ENCODE results near the gene CD6.

Gene CD6

DNA sequence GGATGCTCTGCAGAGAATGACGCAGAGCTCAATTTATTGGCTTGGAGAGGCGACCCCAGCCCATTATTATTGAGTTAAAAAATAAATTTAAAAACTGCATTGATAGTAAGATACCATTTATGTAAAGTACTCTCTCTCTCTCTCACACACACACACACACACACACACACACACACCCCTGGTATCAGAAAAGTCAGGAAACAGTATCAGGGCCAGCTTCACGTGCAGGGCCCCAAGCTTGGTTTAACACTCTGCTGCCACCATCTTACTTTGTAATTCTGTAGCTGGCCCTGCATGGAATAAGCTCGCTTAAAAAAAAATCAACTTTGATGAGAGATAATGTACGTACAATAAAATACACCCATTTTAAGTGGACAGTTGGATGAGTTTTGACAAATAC is 71.1 kb downstream of the CD6 start:
- no peak for TF ChIP-seq POLR2A (IDR thresholded peaks at IDR 0.05; ENCODE audit: low read depth, low read length)
- FAIRE-seq (no peak), DNase-seq (ENCODE audit: insufficient read length) (no peak)

DNA sequence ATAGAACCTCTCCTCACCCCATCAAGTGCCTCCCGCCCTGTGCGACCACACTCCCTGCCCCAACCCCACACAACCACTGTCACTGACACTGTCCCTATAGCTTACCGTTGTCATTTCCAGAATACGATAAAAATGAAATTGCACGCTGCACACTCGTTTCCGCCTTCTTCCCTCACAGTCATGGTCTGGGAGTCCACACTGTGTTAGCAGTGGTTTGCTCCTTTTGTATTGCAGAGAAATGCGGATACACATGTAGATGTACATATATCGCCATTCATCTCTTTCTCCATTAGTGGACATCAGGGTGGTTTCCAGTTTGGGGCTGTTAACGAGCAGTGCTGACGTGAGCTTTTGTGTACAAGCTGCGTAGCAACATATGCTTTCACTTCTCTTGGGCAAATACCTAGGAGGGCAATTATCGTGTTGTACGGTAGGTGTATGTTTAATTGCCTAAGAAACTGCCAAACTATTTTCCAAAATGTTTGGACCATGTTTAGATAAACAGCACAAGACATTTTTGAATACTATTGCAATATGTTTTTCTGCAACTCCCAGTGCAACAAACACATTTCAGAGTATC is 71.6 kb downstream of the CD6 start:
- TF ChIP-seq TAF1 (IDR thresholded peaks at IDR 0.05; ENCODE audit: borderline replicate concordance, low read depth, low read length) (no peak), POLR2A (IDR thresholded peaks at IDR 0.05; ENCODE audit: low read depth, low read length) (no peak), POLR2AphosphoS5 (IDR thresholded peaks at IDR 0.05; ENCODE audit: low read depth, low read length) (peak; percentile 57; the same call in 1 of the 2 replicates)
- FAIRE-seq, result peak; percentile 98
- DNase-seq (ENCODE audit: insufficient read length), result no peak

DNA sequence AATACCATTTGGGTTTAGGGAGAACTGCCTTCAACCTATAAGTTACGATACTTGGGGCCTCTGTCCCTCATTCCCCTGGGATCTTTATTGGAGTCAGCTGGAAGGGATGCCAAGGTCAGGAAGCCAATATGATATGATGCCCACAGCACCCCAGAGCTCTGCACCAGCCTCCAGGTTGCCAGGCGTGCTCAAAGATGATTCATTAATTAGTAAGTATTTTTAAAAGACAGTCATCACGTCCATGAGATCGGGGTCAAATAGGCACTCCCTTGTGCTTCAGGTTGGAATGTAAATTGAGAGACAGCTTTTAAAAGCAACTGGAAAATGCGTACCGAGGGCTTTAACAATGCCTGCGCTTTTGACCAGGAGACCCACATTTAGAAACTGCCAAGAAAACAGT is 73.8 kb downstream of the CD6 start:
- FAIRE-seq, result no peak
- DNase-seq (ENCODE audit: insufficient read length), result no peak
- TF ChIP-seq POLR2AphosphoS5 (IDR thresholded peaks at IDR 0.05; ENCODE audit: low read depth, low read length) (no peak), TAF1 (IDR thresholded peaks at IDR 0.05; ENCODE audit: borderline replicate concordance, low read depth, low read length) (no peak), POLR2A (IDR thresholded peaks at IDR 0.05; ENCODE audit: low read depth, low read length) (no peak)

DNA sequence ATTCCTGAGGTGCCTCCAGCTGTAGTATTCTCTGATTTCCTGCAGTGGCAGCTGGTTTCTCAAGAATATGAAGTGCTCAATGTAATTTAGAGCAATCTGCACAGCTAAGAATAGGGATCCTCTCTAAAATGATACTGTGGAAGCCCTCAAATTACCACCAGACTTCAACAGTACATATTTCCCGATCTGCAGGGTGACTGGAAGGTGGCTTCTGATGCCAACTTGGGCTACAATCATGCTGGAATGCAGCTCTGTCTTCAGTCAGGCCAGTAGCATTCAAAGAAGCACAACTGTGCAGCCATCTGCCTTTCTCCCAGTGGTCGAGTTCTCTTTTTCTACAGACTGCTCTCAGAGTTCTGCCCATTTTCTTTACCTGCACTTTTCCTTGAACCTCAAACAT is 75.4 kb downstream of the CD6 start:
- FAIRE-seq (no peak), DNase-seq (ENCODE audit: insufficient read length) (no peak)
- TF ChIP-seq TAF1 (IDR thresholded peaks at IDR 0.05; ENCODE audit: borderline replicate concordance, low read depth, low read length), result no peak
- no peak for TF ChIP-seq POLR2A (IDR thresholded peaks at IDR 0.05; ENCODE audit: low read depth, low read length)
- no peak for TF ChIP-seq POLR2AphosphoS5 (IDR thresholded peaks at IDR 0.05; ENCODE audit: low read depth, low read length)

DNA sequence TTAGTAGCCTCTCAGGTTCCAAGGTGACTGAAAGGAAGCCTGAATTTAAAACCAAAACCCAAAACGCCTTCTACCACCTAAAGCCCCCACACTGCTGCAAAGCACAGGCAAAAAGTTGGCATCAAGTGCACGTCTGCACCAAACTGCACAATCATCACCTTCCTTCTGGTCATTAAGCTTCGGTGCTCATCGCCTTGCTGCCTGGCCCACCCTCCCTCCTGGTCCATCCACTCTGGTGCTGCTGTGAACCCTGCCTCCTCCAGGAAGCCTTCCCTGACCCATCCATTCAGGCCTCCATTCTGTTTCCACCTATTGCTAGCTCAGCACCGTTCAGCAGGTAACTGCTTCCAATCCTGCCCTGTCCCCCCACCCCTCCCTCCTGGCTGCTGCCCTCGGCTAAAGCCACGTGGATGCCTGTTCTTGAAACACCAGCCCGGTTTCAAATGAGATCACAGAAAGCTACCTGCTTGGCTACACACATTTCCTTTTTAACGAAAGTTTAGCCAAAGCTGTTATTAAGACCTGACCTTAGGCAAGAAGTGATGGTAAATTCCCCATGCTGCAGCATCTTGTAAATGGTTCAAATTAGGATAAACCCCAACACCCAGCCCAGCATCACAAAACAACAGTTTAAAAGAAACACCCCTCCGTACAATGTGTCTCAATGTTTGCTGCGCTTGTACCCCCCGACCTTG is 77.0 kb downstream of the CD6 start:
- peak; percentile 92 for FAIRE-seq
- TF ChIP-seq POLR2A (IDR thresholded peaks at IDR 0.05; ENCODE audit: low read depth, low read length) (no peak), TAF1 (IDR thresholded peaks at IDR 0.05; ENCODE audit: borderline replicate concordance, low read depth, low read length) (no peak), POLR2AphosphoS5 (IDR thresholded peaks at IDR 0.05; ENCODE audit: low read depth, low read length) (no peak)

DNA sequence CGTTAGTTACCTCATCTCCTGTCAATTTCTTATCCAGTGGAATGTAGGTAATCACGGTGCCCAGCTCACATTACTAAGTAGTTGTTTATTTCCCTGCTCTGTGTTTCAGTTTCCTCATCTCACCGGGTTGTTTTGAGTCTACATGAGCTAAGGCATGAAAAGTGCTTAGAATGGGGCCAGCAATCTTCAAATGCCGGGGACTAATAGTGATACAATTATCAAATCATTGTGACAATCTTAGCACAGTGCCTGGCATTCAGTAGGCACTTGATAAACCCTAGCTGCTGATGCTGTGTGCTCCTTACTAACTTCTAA is 77.5 kb downstream of the CD6 start:
- FAIRE-seq (peak; percentile 57), DNase-seq (ENCODE audit: insufficient read length) (no peak)
- no peak for TF ChIP-seq TAF1 (IDR thresholded peaks at IDR 0.05; ENCODE audit: borderline replicate concordance, low read depth, low read length)
- TF ChIP-seq POLR2A (IDR thresholded peaks at IDR 0.05; ENCODE audit: low read depth, low read length), result no peak
- no peak for TF ChIP-seq POLR2AphosphoS5 (IDR thresholded peaks at IDR 0.05; ENCODE audit: low read depth, low read length)

More for the DNA sequence above, 77.0 kb downstream of the CD6 start:
- DNase-seq (ENCODE audit: insufficient read length), result no peak

DNA sequence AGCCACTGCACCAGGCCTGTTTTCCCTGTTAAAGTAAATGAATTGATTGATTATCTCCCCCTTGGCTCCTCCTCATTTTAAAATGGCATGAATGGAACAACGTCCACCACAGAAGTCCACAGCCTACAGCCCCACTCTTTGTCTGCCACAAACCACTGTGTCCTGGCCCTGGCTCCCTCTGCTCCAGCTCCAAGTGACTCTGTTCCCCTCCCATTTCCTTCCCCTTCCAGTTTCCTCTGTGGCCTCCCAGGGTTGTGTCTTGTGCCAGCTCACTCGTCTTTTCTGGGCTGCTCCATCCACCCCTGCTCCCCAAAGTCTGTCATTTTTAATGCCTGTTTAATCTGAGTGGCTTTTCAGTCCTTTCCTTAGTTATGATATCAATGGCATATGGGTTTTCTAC is 78.4 kb downstream of the CD6 start:
- no peak for TF ChIP-seq POLR2AphosphoS5 (IDR thresholded peaks at IDR 0.05; ENCODE audit: low read depth, low read length)
- no peak for TF ChIP-seq POLR2A (IDR thresholded peaks at IDR 0.05; ENCODE audit: low read depth, low read length)
- no peak for TF ChIP-seq TAF1 (IDR thresholded peaks at IDR 0.05; ENCODE audit: borderline replicate concordance, low read depth, low read length)
- FAIRE-seq (no peak), DNase-seq (ENCODE audit: insufficient read length) (no peak)

DNA sequence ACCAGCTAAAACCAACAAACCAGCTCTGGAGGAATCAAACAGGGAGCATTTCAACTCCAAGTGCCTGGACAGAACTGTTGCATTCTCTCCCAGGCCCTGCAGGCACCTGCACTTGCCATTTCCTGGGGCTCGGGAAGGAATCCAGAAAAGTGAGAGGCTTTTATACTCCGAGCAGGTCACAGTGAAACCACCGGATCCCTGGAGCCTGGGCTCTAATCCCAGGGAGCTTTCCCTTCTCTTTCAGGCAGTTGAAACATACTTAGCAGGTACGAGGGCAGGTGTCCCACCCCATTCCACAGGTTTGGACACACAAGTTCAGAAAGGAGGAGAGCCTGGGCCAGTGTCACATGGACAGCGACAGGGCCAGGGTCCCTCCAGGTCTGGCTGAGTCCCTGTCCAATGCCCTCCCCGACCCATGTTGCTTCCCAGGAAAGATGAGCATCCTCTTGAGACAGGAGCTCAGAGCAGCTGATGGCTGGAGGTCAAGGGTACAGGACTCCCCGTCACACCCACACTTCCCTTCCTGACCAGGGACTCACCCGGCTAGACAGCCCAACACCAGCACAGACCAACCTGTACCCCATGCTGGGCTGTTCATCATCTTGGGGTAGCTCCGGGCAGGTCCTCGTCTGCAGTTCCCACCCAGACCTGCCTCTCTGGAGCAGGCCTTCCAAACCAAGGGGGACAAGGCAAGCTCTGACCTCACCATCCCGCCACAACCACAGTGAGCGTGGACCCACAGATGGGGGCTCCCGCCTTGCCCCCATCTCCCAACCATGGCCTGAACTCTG is 80.9 kb downstream of the CD6 start:
- peak; percentile 51 for FAIRE-seq
- no peak for TF ChIP-seq POLR2A (IDR thresholded peaks at IDR 0.05; ENCODE audit: low read depth, low read length)
- no peak for DNase-seq (ENCODE audit: insufficient read length)

DNA sequence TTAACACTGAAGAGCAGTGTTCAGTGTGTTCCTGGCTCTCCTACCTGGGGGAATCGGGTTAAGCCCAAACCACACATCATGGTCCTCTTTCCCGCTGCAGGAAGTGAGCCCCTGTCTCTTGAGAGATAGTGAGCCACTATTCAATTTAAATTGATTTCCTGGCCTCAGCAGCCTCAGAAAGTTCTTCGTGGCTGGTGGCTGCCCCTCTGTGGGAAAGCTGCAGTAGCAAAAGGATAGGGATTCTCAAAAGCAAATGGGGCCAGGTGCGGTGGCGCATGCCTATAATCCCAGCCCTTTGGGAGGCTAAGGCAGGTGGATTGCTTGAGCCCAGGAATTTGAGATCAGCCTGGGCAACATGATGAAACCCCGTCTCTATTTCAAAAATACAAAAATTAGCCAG is 81.7 kb downstream of the CD6 start:
- no peak for TF ChIP-seq POLR2A (IDR thresholded peaks at IDR 0.05; ENCODE audit: low read depth, low read length)
- TF ChIP-seq POLR2AphosphoS5 (IDR thresholded peaks at IDR 0.05; ENCODE audit: low read depth, low read length), result no peak
- no peak for FAIRE-seq

DNA sequence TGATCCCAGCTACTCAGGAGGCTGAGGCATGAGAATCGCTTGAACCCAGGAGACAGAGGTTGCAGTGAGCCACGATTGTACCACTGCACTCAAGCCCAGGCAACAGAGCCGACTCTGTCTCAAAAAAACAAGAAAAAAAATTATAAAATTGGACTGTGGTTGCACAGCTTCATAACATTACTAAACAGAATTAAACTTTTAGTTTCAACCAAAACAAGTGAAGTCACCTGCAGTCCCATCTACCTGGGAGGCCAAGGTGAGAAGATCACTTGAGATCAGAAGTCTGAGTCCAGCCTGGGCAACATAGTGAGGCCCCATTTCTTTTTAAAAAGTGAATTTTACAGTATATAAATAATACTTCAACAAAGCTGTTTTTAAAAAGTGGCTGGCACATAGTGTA is 83.0 kb downstream of the CD6 start:
- no peak for FAIRE-seq
- no peak for TF ChIP-seq POLR2AphosphoS5 (IDR thresholded peaks at IDR 0.05; ENCODE audit: low read depth, low read length)
- no peak for TF ChIP-seq TAF1 (IDR thresholded peaks at IDR 0.05; ENCODE audit: borderline replicate concordance, low read depth, low read length)
- no peak for TF ChIP-seq POLR2A (IDR thresholded peaks at IDR 0.05; ENCODE audit: low read depth, low read length)
- no peak for DNase-seq (ENCODE audit: insufficient read length)

More for the DNA sequence above, 81.7 kb downstream of the CD6 start:
- DNase-seq (ENCODE audit: insufficient read length), result no peak

DNA sequence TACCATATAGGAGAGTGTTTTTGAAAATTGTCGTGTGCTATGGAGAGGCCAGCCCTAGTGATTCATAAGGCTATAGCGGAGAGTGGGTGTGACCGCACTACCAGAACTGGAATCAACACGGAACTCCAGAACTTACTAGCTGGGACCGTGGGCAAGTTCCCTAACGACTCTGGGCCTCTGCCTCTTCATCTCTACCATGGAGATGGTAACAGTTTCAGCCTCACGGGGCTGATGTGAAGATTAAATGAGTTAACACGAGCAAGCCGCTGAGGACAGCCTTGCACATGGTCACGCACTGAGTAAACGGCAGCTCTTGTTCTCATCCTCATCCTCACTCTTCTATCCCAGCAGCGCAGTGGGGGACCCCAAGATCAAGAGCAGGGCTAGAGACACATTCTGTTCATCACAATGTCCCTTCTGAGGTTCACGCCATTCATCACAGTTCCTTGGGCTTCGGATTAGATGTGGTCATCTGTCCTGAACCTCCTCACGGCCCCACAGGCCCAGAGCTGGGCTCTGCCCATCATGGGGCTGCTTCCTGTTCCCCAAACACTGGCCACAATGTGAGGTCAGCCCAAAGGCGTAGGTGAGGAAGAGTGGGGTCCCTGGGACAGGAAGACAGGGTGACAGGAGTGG is 83.6 kb downstream of the CD6 start:
- FAIRE-seq (peak; percentile 30), DNase-seq (ENCODE audit: insufficient read length) (no peak)
- TF ChIP-seq POLR2A (IDR thresholded peaks at IDR 0.05; ENCODE audit: low read depth, low read length) (no peak), POLR2AphosphoS5 (IDR thresholded peaks at IDR 0.05; ENCODE audit: low read depth, low read length) (no peak), TAF1 (IDR thresholded peaks at IDR 0.05; ENCODE audit: borderline replicate concordance, low read depth, low read length) (no peak)

DNA sequence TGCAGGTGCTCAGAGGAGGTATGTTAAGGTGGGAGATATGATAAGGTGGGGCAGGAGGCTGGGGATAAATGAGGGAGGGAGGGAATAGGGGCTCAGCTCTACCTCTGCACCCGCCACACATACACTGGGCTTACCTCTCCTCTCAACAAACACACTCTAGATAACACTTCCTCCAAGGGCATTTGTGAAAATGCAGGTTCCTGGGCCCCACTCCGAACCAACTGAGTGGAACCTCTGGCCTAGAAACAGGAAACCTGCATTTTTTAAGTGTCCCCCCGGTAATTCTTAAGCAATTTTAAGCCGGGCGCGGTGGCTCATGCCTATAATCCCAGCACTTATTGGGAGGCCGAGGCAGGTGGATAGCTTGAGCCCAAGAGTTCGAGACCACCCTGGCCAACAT is 84.3 kb downstream of the CD6 start:
- FAIRE-seq (no peak), DNase-seq (ENCODE audit: insufficient read length) (no peak)
- no peak for TF ChIP-seq POLR2AphosphoS5 (IDR thresholded peaks at IDR 0.05; ENCODE audit: low read depth, low read length)
- no peak for TF ChIP-seq TAF1 (IDR thresholded peaks at IDR 0.05; ENCODE audit: borderline replicate concordance, low read depth, low read length)
- no peak for TF ChIP-seq POLR2A (IDR thresholded peaks at IDR 0.05; ENCODE audit: low read depth, low read length)
